ENCODE measurements around the gene GSTCD. TPM values are rescaled to one million over a fixed set of nuclear protein-coding genes. Genes with fewer than 3 reads are reported as not detected.

The GSTCD gene
- total RNA-seq, 3 donors from 2014 or later, result 6.7 to 11.6 (median 10.1) TPM

DNA sequence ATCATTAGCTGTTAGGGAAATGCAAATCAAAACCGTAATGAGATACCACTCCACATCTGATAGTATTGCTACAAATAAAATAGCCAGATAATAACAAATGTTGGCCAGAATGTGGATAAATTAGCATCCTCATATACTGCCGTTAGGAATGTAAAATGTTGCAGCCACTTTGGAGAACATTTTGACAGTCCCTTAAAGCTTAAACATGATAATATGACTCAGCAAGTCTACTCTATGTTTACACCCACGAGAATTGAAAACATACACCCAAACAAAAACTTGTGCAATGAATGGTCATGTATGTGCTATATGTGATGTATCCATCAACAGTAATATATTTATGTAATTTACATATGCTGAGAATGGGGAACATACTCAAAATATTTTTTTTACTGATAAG is 78.2 kb downstream of the GSTCD start:
- intact Hi-C loops (cut with DNase I, micrococcal nuclease), result no loop called here

DNA sequence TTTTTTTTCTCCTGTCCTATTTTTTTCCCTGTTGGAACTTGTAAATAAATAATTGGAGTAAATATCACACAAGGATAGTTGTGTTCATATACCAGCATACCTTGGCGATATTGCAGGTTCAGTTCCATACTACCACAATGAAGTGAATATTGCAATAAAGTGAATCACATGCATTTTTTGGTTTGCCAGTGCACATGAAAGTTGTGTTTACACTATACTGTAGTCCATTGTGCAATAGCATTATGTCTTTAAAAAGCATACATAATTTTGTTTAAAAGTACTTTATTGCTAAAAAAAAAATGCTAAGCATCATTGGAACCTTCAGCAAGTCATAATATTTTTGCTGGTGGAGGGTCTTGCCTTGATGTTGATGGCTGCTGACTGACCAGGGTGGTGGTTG is 88.6 kb downstream of the GSTCD start:
- TF ChIP-seq, protein P1, sequence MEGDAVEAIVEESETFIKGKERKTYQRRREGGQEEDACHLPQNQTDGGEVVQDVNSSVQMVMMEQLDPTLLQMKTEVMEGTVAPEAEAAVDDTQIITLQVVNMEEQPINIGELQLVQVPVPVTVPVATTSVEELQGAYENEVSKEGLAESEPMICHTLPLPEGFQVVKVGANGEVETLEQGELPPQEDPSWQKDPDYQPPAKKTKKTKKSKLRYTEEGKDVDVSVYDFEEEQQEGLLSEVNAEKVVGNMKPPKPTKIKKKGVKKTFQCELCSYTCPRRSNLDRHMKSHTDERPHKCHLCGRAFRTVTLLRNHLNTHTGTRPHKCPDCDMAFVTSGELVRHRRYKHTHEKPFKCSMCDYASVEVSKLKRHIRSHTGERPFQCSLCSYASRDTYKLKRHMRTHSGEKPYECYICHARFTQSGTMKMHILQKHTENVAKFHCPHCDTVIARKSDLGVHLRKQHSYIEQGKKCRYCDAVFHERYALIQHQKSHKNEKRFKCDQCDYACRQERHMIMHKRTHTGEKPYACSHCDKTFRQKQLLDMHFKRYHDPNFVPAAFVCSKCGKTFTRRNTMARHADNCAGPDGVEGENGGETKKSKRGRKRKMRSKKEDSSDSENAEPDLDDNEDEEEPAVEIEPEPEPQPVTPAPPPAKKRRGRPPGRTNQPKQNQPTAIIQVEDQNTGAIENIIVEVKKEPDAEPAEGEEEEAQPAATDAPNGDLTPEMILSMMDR (IDR thresholded peaks at IDR 0.05), result no peak
- intact Hi-C loops (cut with DNase I, micrococcal nuclease), result no loop called here
- ATAC-seq (no peak), DNase-seq (no peak)
- Histone ChIP-seq H3K9me3 (no peaks in the 10 kb centered on the region), H3K36me3 (ENCODE audit: low read depth) (no peaks in the 10 kb centered on the region), H3K4me3 (no peak overlapping the region), H3K4me1 (ENCODE audit: low read depth) (no peaks in the 10 kb centered on the region)

More for the DNA sequence above, 78.2 kb downstream of the GSTCD start:
- no peaks in the 10 kb centered on the region for H3K36me3 ChIP-seq (ENCODE audit: low read depth)
- TF ChIP-seq, protein P1 (IDR thresholded peaks at IDR 0.05), result no peak
- H3K4me1 ChIP-seq (ENCODE audit: low read depth), result no peaks in the 10 kb centered on the region
- ATAC-seq (no peak), DNase-seq (no peak)
- no peak overlapping the region for H3K4me3 ChIP-seq
- H3K9me3 ChIP-seq, result no peaks in the 10 kb centered on the region

DNA sequence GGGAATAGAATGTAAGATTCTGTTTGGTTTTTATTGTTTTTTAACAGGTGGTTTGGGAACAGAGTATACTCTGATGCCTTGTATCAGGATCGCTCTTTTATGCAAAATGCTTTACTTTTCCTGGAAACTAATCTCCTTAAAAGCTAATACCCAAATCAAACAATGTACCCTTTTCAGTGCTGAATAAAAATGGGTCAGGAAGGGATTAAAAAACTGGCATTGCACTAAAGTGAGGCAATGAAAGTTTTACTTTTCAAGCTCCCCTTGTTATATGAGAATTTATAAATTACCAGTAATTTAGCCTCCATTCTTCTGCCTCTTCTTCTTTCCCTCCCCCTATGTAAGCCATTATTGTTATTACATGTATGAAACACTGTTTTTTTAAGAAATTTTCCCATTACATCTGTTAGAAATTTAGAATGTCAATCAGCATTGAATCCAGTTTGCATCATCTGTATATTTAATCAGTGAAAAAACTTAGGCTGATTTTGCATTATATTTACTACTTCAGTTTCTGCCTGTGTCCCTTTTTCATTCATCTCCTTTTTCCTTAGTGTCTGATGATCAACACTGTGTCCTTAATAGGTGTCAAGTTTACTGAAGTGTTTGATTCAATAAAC is 97.0 kb downstream of the GSTCD start:
- ATAC-seq (no peak), DNase-seq (no peak)
- no peak overlapping the region for H3K4me3 ChIP-seq
- TF ChIP-seq, protein P1 (IDR thresholded peaks at IDR 0.05), result no peak
- H3K4me1 ChIP-seq (ENCODE audit: low read depth), result no peaks in the 10 kb centered on the region
- no peaks in the 10 kb centered on the region for H3K36me3 ChIP-seq (ENCODE audit: low read depth)
- no peaks in the 10 kb centered on the region for H3K9me3 ChIP-seq
- intact Hi-C loops (cut with DNase I, micrococcal nuclease), result no loop called here

DNA sequence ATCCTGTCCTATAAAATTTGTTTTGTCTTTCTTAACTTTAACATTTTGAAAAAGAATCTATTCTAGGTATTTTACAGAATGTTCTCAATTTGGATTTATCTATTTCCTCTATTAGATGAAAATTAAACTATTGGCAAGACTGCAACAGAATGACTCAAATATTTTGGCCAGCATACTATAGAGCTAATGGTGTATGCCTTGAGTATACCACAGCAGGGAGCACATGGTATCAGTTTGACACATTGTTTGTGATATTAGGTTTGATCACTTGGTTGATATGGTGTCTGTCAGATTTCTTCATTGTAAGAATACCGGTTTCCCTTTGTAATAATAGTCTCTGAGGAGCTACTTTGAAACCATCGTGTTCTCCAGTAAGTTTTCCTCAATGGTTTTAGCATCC is 98.9 kb downstream of the GSTCD start:
- TF ChIP-seq, protein P1 (IDR thresholded peaks at IDR 0.05), result no peak
- Histone ChIP-seq H3K4me1 (ENCODE audit: low read depth) (no peaks in the 10 kb centered on the region), H3K9me3 (no peaks in the 10 kb centered on the region), H3K36me3 (ENCODE audit: low read depth) (no peaks in the 10 kb centered on the region), H3K4me3 (no peak overlapping the region)
- ATAC-seq, result no peak
- intact Hi-C loops (cut with DNase I, micrococcal nuclease), result no loop called here
- DNase-seq, result no peak

DNA sequence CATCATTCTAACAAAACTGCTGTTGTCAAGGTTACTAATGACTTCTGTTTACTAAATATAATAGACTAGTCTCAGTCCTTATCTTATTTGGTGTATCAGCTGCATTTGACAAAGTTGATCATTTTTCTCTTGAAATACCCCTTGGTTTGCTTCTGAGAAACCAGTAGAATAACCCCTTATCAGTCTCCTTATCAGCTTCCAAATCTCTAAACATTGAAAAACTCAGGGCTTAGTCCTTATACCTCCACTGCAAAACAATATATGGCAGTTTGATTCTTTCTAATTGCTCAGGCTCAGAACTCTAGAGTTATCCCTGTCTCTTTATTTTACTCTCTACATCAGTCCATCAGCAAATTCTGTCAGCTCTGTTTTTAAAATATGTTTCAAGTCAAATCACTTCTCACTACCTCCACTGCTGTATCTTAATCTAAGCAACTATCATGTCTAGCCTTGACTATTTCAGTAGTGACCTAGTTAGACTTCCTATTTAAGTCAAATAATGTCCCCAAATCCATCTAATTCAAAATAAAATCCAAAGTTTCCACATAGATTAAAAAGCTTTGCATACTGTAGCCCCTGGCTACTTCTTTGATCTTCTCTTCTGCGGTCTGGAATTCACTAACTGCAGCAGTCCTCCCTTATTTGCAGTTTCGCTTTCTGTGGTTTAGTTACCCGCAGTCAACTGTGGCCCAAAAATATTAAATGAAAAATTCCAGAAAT is 99.6 kb downstream of the GSTCD start:
- Histone ChIP-seq H3K4me1 (ENCODE audit: low read depth) (no peaks in the 10 kb centered on the region), H3K9me3 (no peaks in the 10 kb centered on the region), H3K4me3 (no peak overlapping the region), H3K36me3 (ENCODE audit: low read depth) (no peaks in the 10 kb centered on the region)
- ATAC-seq (no peak), DNase-seq (no peak)
- TF ChIP-seq, protein P1 (IDR thresholded peaks at IDR 0.05), result no peak
- intact Hi-C loops (cut with DNase I, micrococcal nuclease), result no loop called here

All from mucosa of descending colon (tissue), 3 donors.